ENCODE results near the gene HMGCS1.
"Not testable (repeated sequence)": the region's sequence is repeated elsewhere in the genome, so short reads cannot be mapped to it uniquely, and the experiment has no call there.

The HMGCS1 gene

DNA sequence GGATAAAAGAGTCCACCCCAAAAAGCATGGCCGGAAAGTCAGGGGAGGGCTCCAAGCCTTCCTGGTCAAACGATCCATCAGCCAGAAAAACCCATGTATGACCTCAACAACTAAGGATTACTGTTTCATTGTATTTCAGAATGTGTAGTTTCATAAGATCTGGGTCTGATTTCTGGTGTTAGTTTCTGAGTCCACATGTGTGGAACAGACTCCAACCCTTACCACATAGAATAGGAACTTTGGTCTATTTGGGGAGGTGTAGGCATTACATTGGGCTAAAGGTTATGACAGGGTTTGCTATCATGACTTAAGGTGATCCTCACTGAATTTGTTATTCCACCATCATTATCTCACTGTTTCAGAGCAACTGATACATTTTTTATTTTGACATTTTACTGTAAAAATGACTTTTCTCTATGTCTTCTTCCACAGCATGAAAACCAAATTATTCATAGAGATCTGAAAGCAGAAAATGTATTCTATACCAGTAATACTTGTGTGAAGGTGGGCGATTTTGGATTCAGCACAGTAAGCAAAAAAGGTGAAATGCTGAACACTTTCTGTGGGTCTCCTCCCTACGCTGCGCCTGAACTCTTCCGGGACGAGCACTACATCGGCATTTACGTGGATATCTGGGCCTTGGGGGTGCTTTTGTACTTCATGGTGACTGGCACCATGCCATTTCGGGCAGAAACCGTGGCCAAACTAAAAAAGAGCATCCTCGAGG lies 33.5 kb downstream of the HMGCS1 start:
- in situ Hi-C loops (cut with MboI; ENCODE audit: low sequenced_read_pairs): no loop called here

DNA sequence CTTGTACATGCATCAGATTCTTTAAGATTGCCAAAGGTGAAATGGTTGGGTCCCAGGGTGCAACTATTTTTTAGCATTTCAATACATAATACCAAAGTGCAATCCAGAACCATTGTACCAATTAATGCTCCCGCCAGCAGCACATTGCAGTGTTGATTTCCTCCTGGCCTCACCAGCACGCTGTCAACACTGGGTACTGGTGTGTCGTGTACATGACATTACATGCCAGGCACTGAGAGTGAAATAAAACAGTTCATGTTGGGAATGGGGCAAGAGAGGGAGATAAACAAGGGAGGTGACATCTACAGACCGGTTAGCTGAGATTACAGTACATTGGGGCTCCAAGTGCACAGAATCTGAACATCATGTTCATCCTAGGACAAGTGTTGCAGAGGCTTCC lies 37.8 kb downstream of the HMGCS1 start:
- in situ Hi-C loops (cut with MboI; ENCODE audit: low sequenced_read_pairs): no loop called here

DNA sequence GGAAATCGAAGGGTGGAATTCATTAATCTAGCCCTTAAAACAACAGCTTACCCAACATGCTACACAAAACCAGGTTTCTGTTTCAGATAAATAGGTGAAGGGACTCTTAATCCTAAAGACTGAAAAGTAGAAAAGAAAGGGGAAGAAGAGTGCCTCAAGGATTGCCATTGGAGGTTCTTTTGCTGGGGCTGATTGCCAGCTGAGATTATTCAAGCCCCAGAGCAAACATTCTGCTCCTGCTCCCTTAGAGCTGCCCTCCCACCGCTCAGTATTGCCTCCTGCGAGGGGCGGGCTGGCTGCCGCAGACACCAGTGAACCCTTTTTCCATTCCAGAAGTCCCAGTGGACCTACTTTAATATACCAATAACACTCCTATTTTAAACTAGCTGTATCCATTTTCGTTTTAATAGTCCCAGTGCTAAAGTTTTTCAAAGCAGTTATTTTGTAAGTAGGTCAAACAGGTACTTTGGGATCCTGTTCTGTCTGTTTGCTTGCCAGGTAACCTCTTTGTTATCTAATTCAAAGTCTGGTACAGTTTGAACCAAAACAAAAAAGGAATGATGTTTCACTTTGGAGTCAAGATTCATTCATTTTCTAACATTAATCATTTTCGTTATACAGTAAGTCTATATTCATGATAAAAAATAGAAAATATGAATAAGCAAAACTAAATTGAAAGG lies 38.6 kb downstream of the HMGCS1 start:
- in situ Hi-C loops (cut with MboI; ENCODE audit: low sequenced_read_pairs): no loop called here

DNA sequence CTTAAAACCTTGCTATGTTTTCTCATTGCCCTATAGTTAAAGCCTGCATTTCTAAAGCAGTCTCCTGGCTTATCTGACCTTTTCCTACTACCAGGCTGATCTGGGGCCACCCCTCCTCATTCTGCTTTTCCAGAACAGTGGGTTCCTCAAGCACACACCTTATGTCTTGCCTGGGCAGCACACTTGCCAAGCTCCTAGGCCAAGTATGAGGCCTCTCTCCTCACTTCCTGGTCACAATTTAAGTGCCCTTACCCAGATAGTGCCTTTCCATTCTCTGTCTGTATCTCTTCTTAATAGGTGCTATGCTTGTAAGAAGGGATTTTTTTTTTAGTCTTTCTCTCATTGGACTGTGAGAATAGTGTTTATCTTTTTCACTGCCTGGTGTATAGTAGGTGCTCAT lies 39.7 kb downstream of the HMGCS1 start:
- in situ Hi-C loops (cut with MboI; ENCODE audit: low sequenced_read_pairs): no loop called here

DNA sequence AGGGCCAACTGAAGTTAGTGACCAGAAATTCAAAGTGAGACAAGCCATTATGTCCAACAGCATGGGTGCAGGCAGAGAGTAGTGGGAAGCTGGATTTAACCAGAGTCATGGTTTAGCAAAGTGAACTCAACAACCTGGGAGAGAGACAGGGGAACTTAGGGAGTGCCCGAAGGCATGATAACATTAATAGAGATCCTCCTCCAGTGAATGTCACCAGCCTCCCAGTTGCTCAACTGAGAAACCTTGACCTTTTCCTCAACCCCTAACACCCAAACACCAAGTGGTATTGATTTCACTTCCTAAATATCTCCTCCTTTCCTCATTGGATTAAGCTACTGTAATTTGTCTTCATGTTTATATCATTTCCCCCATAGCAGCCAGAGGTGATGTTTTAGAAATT lies 42.6 kb downstream of the HMGCS1 start:
- in situ Hi-C loops (cut with MboI; ENCODE audit: low sequenced_read_pairs): no loop called here

DNA sequence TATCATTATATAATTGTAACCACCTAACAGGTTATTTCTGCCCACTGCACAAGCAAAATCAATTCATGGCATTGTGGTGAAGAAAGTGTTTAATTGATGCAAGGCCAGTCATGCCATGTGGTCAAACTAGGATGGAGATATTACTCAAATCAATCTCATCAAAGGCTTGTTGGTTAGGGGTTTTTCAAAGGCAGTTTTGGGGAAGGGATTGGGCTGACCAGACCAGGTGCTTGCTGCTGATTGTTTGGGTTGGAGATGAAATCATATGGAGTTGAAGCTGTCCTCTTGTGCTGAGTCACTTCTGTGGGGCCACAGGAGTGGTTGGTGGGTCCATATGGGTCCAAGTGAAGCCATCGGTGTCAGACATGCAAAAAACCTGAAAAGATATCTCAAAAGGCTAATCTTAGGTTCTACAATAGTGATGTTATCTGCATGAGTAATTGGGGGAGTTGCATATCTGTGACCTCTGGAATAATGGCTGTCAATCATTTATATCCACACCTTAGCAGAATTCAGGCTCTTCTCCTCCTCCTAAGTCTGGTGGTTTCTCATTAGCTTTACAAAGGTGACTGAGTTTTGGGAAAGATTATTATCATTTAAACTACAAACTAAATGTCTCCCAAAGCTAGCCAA lies 44.9 kb downstream of the HMGCS1 start:
- in situ Hi-C loops (cut with MboI; ENCODE audit: low sequenced_read_pairs): no loop called here

DNA sequence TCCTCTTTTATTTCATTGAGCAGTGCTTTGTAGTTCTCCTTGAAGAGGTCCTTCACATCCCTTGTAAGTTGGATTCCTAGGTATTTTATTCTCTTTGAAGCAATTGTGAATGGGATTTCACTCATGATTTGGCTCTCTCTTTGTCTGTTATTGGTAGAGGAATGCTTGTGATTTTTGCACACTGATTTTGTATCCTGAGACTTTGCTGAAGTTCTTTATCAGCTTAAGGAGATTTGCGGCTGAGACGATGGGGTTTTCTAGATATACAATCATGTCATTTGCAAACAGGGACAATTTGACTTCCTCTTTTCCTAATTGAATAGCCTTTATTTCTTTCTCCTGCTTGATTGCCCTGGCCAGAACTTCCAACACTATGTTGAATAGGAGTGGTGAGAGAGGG lies 50.9 kb downstream of the HMGCS1 start:
- in situ Hi-C loops (cut with MboI; ENCODE audit: low sequenced_read_pairs): not testable (repeated sequence)

DNA sequence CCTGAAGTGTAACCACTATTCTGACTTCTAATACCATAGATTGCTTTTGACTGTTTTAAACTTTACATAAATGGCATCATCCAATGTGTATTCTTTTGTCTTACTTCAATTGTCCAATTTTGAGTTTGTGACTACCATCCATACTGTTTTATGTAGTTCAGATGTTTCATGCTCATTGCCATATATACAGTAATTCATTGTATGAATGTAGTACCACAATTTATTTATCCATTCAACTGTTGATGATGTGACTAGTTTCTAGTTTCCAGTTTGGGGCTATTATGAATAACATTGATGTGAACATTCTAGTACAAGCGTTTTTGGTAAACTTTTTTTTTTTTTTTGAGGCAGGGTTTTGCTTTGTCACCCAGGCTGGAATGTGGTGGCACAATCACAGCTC lies 55.1 kb downstream of the HMGCS1 start:
- in situ Hi-C loops (cut with MboI; ENCODE audit: low sequenced_read_pairs): no loop called here

DNA sequence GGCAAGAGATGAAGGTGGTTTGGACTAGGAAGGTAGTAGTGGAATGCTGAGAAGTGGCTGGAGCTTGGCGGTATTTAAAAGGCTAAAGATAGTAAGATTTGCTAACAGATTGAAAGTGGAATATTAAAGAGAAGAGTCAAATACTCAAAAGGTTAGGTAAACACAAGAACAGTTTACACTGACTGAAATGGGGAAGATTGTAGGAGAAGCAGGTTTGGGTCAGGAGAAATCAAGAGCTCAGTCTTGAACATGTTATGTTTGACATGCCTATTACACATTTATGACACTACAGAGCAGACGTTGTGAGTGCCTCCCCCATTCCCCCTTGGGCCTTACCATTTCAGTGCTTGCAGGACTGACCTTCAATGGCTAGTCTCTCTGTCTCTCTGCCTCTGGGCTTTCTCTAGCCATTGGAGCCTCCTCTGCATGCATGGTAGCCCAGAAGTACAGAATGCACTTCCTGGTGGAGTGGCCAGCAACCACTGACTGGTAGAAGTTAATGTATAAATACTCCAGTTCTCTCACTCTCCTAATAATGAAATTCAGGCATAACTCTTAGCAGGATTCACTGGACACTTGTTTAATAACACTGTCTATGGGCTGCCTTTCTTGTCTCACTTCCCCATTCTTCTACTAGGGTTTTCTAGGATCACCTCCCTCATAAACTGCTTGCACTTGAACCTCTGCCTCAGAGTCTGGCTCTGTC lies 56.8 kb downstream of the HMGCS1 start:
- in situ Hi-C loops (cut with MboI; ENCODE audit: low sequenced_read_pairs): no loop called here

DNA sequence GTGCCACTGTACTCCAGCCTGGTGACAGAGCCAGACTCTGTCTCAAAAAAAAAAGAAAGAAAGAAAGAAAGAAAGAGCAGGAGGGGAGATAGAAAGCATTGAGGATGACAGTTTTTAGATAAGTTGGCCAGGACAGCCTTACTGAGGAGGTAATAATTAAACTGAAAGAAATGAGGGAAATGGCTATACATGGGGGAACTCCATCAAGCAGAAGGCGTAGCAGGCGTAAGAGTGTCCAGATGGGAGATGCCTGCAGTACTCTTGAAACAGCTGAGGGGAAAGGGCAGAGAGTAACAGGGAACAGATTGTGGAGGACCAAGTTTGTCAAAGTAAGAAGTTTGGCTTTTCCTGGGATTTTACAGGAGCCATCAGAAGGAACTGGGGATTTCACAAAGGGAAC lies 57.5 kb downstream of the HMGCS1 start:
- in situ Hi-C loops (cut with MboI; ENCODE audit: low sequenced_read_pairs): no loop called here

DNA sequence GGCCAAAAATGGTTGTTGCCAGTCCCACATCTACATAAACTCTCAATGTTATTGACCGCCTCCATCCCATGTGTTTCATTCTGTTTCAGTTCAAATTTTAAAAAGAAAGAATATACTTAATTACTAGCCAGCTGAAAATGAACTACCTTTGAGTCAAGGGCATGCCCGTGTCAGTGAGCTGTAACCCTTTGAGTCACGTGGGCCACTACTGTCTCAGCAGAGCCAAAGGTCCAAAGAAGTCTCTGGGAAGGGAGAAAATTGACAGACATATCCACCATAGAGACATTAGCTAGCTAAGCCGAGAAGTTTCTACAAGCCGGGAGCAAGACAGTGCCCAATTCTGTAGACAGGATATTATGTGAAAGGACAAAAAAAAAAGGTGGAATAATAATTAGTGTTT lies 61.5 kb downstream of the HMGCS1 start:
- in situ Hi-C loops (cut with MboI; ENCODE audit: low sequenced_read_pairs): no loop called here

DNA sequence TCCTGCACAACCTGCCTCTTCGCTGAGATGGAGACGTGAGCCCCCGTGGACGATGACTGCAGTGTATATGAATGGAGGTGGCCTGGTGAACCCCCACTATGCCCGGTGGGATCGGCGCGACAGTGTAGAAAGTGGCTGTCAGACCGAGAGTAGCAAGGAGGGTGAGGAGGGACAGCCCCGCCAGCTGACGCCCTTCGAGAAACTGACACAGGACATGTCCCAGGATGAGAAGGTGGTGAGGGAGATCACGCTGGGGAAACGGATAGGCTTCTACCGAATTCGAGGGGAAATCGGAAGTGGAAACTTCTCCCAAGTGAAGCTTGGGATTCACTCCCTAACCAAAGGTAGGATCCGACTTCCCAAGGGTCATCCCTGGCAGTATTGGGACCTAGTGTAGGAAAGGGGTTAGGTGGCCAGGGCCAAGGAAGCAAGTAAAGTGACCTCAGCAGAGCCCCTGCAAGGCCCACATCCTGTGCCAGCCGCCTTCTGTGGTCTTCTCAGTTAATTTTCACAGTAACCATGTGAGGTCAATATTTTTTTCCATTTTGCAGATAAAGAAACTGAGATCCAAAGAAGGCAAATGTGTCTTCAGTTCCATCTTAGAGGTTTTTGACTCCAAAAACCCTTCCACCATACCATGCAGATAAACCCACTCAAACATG lies 67.4 kb downstream of the HMGCS1 start:
- in situ Hi-C loops (cut with MboI; ENCODE audit: low sequenced_read_pairs): no loop called here

DNA sequence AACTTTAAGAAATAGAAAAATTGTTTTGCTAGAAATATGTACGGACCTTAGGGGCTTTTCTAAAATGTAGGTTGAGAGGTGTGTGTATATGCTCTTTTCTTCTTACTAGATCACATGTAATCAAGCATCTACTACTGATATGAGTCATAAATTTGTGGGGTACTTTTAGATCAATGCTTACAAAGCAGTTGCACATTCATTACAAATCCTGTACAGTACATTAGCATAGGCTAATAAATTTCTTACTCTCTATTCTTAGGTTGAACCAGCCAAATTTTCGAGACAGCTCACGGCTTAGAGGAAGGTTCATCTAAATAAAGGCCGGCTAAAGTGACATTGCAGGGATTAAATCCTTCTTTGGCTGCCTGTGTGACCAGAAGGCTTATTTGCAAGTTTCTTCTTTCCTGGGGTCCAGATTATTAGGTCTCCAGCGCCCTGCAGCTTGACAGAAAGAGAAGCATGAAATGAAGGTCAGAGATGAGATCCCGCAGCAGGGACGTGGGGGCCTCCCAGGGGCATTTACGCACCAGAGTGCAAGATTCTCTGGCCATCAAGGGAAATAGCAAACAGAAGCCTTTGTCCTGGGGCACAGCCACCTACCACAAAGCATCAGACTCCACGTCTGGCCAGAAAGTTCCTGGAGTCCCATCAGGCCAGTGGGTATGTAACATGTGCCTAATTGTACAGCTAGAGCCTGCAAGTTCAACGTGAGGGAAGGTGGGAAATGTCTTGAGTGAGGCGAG lies 68.2 kb downstream of the HMGCS1 start:
- in situ Hi-C loops (cut with MboI; ENCODE audit: low sequenced_read_pairs): no loop called here

DNA sequence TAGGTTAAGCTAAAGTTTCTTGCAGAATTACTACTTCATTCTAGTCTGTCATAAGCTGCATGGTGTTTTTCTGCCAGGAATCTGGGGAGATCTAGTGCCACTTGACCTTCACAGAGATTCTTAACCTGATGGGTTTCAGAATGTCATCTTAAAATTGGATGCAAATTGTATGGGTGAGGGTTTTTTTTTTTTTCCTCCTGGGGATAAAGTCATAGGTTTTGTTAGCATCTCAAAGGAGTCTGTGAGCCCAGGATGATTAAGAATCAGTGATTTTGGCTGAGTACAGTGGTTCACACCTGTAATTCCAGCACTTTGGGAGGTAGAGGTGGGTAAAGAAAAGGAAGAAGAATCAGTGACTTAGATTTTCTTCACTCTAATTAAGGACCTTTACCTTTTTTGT lies 69.9 kb downstream of the HMGCS1 start:
- in situ Hi-C loops (cut with MboI; ENCODE audit: low sequenced_read_pairs): no loop called here

DNA sequence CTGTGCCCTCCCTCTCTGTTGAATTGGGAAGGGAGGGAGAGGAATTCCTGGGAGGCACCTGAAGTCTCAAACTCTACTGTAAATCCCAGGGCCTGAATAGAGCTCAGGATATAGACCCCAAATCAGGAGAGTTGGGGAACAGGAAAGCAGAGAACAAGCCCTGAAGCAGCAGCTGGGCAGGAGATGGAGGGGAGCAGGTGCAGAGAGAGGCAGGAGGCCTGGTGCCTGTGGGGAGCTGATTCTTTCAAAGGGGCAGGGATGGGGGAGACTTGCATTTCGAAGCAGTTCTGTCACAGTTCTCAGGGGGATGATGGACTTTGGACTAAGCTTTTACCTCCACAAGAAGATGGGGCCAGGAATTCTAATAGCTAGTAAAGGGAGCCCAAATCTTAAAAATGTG lies 71.0 kb downstream of the HMGCS1 start:
- in situ Hi-C loops (cut with MboI; ENCODE audit: low sequenced_read_pairs): no loop called here

All from hTERT RPE-1 (cell line).